EL (cell line): ENCODE results near the gene CHMP5.
"Not testable (repeated sequence)": the region's sequence is repeated elsewhere in the genome, so short reads cannot be mapped to it uniquely, and the experiment has no call there.

Experiments
- DNase-seq: peaks from one replicate; pipeline ENCODE4 v3.0.0-alpha.2; 2016

Gene CHMP5

DNA sequence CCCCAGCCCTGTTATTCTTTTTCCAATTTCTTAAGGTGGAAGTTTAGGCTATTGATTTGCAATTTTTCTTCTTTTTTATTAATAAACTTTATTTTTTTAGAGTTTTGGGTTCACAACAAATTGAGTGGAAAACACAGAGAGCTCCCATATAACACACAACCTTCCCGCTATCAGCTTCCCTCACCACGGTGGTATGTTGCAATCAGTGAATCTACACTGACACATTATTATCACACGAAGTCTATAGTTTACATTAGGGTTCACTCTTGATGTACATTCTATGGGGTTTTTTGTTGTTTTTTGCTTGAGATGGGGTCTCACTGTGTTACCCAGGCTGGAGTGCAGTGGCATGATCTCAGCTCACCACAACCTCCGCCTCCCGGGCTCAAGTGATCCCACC, 20.7 kb downstream of the CHMP5 start:
- DNase-seq, result no peak

DNA sequence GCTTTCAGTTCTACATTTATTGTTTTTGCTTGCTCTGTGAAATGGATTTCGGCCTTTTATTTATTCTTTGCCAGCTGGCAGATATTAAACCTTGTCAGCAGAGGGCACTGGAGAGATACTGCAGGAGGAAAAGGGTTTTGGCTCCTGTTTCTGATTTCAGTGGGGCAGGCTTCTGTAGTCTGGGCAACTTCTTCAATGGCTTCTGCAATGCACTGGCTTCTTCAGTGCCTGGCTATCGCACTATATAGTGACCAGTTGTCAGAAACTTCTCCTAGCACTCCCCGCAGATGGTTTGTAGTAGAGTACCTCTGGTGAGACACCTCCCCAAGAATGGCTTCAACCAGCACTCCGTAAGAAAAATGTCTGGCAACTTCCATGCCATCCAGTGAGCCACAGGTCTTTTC, 22.2 kb downstream of the CHMP5 start:
- DNase-seq, result peak; percentile 69

DNA sequence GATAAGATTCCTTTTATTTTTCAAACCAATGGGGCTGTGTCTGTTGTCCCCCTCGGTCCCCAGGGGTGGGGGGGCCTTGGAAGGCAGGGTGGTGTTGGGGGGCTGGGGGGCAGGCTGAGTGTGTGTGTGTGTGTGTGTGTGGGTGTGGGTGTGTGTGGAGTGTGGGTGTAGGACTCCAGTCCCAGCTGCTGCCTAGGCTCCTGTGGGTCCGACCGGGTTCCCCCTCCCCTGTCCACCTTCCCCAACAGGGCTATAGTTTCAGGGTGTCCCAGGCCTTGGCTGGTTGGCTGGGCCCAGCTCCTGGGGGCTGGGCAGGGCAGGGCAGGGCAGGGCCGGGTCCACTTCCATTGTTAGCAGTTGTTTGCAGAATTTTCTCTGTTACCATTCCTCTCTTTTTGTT, 23.4 kb downstream of the CHMP5 start:
- no peak for DNase-seq

DNA sequence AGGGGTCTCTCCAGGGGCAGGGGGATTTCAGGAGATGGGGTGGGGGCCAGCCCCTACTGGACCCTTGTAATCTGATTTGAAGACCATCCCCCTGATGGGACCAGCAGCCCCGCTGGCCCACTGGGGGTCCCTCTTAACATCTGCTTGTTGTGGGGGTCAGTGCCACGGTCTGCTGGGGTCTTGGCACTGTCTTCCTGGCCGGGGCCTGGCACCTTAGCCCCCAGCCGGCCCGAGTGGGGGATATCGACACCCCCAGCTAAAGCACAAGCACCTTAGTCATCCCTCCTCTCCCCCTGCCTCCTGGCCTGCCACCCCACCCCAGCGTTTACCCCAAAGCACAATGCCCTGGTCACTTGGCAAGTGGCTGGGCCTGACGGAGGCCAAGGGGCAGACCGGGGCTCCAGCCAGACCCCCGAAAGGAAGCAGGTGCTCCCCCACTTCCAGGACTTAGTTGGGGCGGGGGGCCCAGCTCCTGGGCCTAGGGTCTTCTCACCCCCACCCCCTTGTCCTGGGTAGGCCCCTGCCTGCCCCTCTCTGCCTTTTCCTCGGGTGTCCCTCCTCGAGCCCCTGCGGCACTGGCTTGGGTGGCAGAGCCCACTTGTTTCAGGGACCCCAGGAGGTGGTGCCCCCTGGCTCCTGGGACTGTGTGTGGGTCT, 24.1 kb downstream of the CHMP5 start:
- no peak for DNase-seq

DNA sequence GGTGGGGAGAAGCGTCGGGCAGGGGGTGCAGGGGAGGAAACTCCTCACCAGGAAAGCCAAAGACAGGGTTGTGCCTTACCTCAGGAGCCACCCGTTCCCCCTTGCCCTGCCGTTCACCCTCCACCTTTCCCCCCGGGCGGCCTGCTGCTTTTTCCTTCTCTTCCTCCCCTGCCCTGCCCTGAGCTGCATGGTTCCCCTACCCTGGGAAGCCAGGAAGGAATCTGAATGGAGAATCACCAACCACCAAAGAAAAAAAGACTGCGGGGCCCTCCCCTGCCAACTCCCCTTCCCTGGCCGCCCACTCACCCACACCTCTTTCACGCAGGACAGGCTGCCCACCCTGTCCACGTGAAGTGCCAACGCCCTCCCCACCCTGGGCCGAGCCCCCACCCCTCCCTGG, 24.6 kb downstream of the CHMP5 start:
- DNase-seq, result no peak

DNA sequence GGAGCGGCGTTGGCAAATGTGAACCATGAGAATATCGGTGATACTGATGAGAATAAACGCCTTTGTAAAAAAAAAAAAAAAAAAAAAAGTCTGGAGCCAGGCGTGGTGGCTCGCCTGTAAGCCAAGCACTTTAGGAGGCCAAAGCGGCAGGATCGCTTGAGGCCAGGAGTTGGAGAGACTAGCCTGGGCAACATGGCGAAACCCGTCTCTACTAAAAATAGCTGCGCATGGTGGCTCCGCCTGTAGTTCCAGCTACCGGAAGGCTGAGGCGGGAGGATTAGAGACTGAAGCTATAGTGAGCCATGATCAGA, 25.0 kb downstream of the CHMP5 start:
- DNase-seq, result no peak

DNA sequence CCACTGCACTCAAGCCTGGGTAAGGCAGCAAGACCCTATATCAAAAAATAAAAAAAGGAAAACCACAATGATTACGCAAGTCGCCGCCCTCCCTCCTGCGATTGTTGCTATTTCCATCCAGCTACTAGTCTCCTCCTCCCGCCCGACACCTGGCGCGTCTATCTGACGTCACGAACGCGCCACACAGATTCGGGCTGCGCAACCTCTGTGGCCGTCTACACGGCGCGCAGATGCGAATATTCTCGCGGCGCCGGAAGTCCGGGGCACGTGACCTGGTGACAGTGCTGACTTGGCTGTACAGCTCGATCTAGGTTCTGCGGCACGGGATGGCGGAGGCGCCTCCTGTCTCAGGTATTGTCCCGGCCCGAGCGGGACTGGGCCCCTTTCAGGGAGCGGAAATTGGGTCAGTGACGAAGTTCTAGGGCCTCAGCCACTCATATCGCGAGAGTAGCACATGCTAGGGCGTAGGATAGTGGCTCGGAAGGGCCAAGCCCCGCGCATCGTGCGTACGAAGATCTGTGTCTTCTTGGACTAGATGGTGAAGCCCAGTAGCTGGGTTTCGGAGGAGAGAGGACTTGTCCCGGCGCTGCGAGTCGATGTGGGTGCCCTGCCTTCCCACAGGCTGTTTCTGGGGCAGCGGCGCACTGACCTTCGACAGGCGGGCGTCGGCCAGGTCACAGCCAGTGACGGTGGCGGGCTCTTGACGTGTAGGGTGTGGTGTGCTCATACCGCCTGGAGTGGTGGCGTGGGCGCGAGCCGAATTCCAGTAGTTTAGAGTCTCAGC, 25.6 kb downstream of the CHMP5 start, which contains the start of gene NFX1:
Gene NFX1, plus strand, starts transcription at position 270 of the 784 bp plus-strand sequence. Its CDS starts 57 bp downstream, at position 327.
- DNase-seq, result peak; percentile 99

DNA sequence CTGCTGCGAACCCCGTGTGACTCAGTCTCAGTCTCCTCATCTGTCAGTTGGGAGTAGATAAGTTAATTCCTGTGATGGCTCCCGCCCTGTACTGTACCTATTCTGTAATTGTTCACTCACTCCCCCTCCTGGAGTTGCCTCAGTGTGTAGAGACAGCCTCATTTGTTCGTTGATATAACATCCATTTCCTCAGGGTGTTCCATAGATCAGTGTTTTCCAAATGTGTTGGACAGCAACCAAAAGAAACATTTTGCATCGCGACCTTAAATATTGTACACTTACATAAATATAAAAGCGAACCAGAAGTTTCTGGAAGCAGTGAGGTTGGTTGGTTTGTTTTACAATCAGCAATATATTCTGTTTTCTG, 26.2 kb downstream of the CHMP5 start:
- no peak for DNase-seq

DNA sequence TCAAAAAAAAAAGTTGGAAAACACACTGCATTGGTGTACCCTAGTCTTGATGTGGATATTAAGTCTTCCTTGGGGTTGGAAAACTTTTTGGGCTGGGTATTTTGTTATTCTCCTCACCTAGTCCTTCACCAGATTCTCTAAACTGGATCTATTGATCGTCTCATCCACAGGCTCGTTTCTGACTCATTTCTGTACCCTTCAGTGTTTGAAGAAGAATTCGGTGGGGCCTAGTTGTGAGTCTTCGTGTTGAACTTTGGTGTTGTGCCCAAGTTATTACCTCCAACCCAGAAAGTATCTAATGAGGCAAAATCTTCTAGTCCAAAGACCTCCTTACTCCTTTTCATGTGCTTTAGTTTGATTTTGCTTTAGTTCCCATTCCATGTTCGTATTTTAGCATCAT, 27.1 kb downstream of the CHMP5 start:
- no peak for DNase-seq

DNA sequence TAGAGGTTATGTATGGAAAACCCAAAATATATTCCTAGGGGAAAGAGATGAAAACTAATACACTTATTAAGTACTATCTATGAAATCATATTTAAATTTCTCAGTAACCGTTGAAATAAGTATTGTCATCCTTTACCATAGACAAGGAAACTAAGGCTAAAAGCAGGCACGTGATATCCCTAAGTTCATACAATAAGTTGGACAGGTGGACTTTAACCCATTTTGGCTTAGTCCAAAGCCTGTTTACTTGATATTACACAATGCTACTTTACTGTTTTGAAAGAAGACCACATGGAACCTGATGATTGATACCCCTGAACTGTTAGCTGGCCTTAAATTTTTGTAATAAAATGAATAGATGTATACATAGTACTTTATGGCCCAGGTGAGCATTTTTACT, 28.9 kb downstream of the CHMP5 start:
- no peak for DNase-seq

DNA sequence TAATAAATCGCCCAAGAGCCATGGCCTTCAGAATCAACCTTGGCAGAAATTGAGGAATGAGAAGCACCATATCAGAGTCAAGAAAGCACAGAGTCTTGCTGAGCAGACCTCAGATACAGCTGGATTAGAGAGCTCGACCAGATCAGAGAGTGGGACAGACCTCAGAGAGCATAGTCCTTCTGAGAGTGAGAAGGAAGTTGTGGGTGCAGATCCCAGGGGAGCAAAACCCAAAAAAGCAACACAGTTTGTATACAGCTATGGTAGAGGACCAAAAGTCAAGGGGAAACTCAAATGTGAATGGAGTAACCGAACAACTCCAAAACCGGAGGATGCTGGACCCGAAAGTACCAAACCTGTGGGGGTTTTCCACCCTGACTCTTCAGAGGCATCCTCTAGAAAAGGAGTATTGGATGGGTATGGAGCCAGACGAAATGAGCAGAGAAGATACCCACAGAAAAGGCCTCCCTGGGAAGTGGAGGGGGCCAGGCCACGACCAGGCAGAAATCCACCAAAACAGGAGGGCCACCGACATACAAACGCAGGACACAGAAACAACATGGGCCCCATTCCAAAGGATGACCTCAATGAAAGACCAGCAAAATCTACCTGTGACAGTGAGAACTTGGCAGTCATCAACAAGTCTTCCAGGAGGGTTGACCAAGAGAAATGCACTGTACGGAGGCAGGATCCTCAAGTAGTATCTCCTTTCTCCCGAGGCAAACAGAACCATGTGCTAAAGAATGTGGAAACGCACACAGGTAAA, 30.0 kb downstream of the CHMP5 start:
- no peak for DNase-seq

DNA sequence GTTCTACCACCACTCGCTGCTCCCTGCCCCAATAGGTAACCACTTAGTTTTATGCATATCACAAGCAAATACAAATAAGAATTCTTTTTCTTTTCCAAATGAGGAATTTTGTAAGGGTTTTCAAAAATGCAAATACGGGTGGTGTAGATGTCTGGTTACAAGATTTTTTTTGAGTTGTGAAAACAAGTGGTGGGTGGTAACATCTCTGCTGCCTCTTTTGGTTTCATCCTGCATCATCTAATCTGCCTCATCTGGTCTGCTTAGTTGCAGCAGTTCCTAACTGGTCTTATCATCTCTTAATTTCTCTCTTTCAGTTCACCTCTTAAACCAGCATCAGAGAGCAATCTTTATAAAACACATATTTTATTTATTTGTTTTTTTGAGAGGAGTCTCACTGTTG, 30.7 kb downstream of the CHMP5 start:
- no peak for DNase-seq

DNA sequence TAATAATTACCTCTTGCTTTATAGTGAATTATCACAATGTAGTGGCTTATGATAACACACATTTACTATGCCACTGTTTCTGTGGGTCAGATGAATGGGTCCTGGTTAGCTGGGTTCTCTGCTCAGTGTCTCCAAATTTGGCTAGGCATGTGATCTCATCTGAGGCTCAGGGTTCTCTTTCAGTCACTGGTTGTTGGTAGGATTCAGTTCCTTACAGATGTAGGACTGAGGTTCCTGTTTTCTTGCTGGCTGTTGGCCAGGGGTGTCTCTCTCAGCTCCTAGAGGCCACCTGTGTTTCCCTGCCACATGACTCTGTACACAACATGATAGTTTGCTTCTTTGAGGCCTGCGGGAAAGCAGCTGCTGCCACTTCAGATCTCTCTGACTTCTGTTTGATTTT, 32.6 kb downstream of the CHMP5 start:
- no peak for DNase-seq

DNA sequence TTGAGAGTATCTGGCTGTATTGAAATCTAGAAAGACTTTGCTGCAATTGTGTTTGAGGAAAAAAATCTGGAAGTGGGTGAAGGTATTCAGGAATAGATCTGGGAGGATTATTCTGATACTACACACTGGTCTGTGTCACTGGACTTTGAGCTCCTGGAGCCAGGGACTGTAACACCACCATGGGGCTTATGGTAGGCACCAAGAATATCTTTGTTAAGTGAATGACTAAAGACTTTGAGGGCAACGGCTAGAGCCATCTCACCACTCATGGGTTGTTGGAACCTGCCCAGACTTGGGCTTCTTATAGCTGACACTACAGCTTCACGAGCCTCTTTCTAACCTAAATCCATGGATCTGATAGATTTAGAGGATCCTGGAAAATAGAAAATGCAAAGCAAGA, 35.7 kb downstream of the CHMP5 start:
- DNase-seq, result no peak

DNA sequence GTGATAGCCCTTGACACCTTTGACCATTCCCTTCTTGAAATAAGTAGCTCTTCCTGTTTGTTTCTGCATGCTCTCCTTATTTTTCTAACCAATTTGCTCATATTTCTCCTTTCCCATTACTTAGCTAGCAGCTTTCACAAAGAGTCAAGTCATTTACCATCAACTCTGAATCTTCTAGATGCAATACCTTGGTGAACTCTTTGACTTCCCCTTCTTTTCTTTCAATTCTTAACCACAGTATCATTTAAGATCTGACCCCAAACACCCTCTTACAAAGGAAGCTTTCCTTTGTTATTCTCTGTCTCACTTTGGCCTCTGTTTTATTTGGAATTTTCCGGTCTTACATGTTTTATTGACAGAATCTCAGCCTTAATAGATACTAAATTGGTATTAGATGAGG, 39.5 kb downstream of the CHMP5 start:
- DNase-seq, result no peak

DNA sequence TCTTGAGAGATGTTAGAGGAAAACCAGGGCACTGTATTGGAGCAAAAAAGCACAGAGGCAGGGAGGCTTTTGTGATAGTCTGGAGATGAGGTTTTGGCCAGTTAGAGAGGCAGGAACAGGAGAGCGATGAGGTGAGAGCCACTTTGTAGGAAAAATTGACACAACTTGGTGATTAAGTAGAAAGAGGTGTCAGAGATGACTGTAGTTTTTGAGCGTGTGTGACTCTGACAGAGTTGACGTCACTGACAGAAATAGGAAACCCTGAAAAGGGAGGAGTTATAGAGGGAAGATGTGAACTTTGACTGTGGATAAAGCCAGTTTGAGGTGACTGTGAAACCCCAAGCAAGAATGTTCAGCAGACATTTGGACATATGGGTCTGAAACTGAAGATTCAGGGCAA, 41.2 kb downstream of the CHMP5 start:
- no peak for DNase-seq

DNA sequence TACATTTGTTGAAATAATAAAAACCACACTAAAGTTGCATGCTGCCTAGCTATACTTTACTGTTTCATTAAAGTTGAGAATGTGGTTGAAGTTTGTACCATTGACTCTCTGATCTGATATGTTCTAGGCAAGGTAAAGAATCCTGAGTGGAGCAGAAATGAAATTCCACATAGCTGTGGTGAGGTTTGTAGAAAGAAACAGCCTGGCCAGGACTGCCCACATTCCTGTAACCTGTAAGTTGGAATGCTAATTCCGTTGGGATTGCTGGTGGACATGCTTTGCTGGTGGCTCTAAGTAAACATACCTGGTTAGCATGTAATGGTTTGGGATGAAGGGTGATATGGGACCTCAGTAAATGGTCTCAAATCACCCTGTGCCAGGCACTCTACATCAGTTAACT, 42.2 kb downstream of the CHMP5 start:
- no peak for DNase-seq

DNA sequence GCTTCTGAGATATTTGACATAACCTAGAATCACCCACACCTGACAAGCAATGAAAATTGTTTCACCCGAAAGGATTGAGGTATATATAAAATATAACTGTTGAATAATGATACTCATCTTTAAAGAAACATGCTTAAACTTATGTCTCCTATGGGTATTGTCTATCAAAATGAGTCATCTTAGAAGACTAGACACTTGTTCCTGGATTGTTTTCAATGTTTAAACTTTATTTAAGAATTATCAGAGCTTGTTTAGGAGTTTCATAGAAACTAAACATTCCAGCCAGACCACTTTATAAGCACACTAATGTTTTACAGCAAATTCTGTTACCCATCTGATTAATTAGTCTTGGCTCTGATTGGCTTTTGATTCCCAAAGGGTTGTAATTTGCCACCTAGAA, 45.1 kb downstream of the CHMP5 start:
- no peak for DNase-seq

DNA sequence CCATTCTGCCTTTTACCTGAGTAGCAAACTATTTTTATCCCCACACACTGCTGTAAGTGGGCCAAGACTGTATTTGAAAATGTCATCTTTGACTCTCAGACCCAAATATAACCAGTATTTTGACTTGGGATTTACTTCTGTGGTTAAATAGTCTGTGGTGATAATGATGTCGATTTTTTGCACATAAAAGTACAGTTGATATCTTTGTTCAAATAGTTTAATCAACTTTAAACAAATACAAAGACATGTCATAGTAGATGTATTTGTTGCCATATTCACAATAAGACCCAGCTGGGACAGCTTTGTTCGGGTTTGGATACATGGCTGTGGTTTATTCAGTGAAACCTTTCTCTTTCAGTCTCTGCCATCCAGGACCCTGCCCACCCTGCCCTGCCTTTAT, 45.9 kb downstream of the CHMP5 start:
- no peak for DNase-seq

DNA sequence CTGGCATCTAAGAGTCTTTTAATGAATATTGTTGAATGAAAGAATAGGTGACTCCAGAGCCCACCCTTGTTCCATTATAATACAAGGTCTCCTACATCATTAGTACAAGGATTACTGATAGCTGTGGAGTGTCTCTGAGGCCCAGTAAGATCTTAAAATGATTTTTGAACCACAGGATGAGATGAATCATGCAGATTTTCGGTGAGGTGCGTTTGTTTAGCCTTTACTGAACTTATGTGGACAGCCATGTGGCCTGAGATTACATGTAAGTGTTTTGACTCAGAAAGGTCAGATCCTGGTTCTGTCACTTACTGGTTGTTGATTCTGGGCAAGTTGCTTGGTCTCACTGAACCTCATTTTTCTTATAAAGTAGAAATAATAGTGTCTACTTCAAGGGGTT, 47.1 kb downstream of the CHMP5 start:
- peak; percentile 22 for DNase-seq

DNA sequence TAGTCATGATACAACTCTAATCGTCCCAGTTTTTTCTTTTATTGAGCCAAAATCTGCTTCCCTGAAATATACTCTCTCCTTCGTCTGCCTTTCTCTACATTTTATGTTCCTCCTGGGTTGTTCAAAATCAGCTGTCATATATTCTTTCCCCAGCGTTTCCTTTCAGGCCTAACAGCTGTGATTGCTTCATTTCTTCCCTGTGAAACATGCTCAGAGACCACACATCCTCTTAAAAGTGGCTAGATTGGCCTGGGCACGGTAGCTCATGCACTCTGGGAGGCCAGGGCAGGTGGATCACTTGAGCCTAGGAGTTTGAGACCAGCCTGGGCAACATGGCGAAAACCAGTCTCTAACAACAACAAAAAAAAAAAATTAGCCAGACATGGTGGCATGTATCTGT, 50.5 kb downstream of the CHMP5 start:
- no peak for DNase-seq

DNA sequence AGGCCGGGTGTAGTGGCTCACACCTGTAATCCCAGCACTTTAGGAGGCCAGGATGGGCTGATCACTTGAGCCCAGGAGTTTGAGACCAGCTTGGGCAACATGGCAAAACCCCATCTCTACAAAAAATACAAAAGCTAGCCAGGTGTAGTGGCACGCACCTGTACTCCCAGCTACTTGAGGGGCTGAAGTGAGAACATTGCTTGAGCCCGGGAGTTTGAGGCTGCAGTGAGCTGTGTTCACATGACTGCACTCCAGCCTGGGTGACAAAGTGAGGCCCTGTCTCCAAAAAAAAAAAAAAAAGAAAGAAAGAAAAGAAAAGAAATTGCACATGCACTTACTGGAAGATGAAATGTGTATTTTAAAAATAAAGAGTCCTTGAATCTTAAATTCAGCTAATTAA, 52.3 kb downstream of the CHMP5 start:
- DNase-seq, result not testable (repeated sequence)

DNA sequence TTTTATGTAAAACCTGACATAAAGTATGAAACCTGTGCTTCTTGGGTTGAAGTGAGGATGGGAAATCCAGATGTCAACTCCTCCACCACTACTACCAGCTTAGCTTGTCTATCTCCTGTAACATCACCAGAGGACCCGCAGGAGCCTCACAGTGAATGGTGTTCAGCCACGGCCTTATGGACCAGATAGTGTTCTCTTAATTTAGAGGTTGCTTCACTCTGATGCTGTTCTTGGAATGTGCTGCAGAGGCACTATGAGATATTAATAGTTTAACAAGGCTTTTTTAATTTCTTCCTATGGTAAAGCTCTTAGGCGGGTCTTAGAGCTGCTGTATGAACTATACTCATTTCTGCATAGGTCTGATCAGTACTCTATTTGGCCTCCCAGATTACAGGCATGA, 53.4 kb downstream of the CHMP5 start:
- DNase-seq, result no peak

DNA sequence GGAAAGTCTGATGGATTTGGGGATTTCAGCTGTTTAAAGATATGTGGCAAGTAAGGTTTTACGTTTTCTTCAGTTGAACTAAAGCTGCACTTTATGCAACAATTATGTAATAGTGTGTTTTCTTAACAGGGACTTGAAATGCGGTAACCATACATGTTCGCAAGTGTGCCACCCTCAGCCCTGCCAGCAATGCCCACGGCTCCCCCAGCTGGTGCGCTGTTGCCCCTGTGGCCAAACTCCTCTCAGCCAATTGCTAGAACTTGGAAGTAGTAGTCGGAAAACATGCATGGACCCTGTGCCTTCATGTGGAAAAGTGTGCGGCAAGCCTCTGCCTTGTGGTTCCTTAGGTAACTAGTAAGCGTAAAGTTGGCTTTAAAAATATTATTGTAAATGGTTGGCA, 53.9 kb downstream of the CHMP5 start:
- DNase-seq, result no peak
